Measurements from ENCODE around the gene HHIP.

Gene HHIP

GRCh38 chr4:144645631-144646522, at the start of gene HHIP:
TSS of gene HHIP (plus strand) at chr4:144646156. CDS start at chr4:144646676, 520 bp downstream.
- DNase-seq (ENCODE audit: low read depth): no peak

GRCh38 chr4:144597171-144597570, 48.8 kb upstream of the HHIP start:
- DNase-seq (ENCODE audit: low read depth): no peak

GRCh38 chr4:144599621-144600020, 46.3 kb upstream of the HHIP start:
- DNase-seq (ENCODE audit: low read depth): no peak

- no peak for DNase-seq (ENCODE audit: low read depth)
Observed at GRCh38 chr4:144611850-144612249, 34.1 kb upstream of the HHIP start.

- DNase-seq (ENCODE audit: low read depth): no peak
Observed at GRCh38 chr4:144614850-144615585, 30.9 kb upstream of the HHIP start.

GRCh38 chr4:144621681-144622080, 24.3 kb upstream of the HHIP start:
- DNase-seq (ENCODE audit: low read depth): no peak

- no peak for DNase-seq (ENCODE audit: low read depth)
Observed at GRCh38 chr4:144627663-144628076, 18.3 kb upstream of the HHIP start.

GRCh38 chr4:144633215-144633614, 12.7 kb upstream of the HHIP start:
- no peak for DNase-seq (ENCODE audit: low read depth)

GRCh38 chr4:144634978-144635747, 10.8 kb upstream of the HHIP start:
- no peak for DNase-seq (ENCODE audit: low read depth)

- DNase-seq (ENCODE audit: low read depth): no peak
Observed at GRCh38 chr4:144644368-144645101, 1.4 kb upstream of the HHIP start.

- DNase-seq (ENCODE audit: low read depth): no peak
Observed at GRCh38 chr4:144645102-144645630, 790 bp upstream of the HHIP start.

- DNase-seq (ENCODE audit: low read depth): no peak
Observed at GRCh38 chr4:144646523-144647094, 653 bp downstream of the HHIP start.

GRCh38 chr4:144647095-144647561, 1.2 kb downstream of the HHIP start:
- no peak for DNase-seq (ENCODE audit: low read depth)

- no peak for DNase-seq (ENCODE audit: low read depth)
Observed at GRCh38 chr4:144647590-144647989, 1.6 kb downstream of the HHIP start.

- no peak for DNase-seq (ENCODE audit: low read depth)
Observed at GRCh38 chr4:144648042-144648441, 2.1 kb downstream of the HHIP start.

- no peak for DNase-seq (ENCODE audit: low read depth)
Observed at GRCh38 chr4:144649646-144650045, 3.7 kb downstream of the HHIP start.

- no peak for DNase-seq (ENCODE audit: low read depth)
Observed at GRCh38 chr4:144650311-144651005, 4.5 kb downstream of the HHIP start.

- no peak for DNase-seq (ENCODE audit: low read depth)
Observed at GRCh38 chr4:144653781-144654545, 8.0 kb downstream of the HHIP start.

- DNase-seq (ENCODE audit: low read depth): no peak
Observed at GRCh38 chr4:144655491-144655890, 9.5 kb downstream of the HHIP start.

GRCh38 chr4:144656850-144657249, 10.9 kb downstream of the HHIP start:
- no peak for DNase-seq (ENCODE audit: low read depth)
